GM19035 (cell line): ENCODE data around the gene CACNA1C.

Experiments
- ATAC-seq: cut with Tn5 transposase; IDR thresholded peaks from one replicate; pipeline ENCODE4 v1.9.1; 2021; ENCODE audit not compliant: unreplicated experiment

The CACNA1C gene

GRCh38 chr12:2405039-2405438 lies 352.3 kb downstream of the CACNA1C start:
- ATAC-seq, result no peak

GRCh38 chr12:2406903-2407302 lies 354.1 kb downstream of the CACNA1C start:
- ATAC-seq, result no peak

GRCh38 chr12:2408262-2408661 lies 355.5 kb downstream of the CACNA1C start:
- no peak for ATAC-seq

GRCh38 chr12:2409656-2410265 lies 357.0 kb downstream of the CACNA1C start:
- no peak for ATAC-seq

- no peak for ATAC-seq
These were observed 357.7 kb downstream of the CACNA1C start for GRCh38 chr12:2410496-2410895.

GRCh38 chr12:2411011-2411410 lies 358.2 kb downstream of the CACNA1C start:
- ATAC-seq, result no peak

- no peak for ATAC-seq
These were observed 359.0 kb downstream of the CACNA1C start for GRCh38 chr12:2411616-2412304.

GRCh38 chr12:2412305-2412643 lies 359.5 kb downstream of the CACNA1C start:
- no peak for ATAC-seq

GRCh38 chr12:2413301-2413700 lies 360.5 kb downstream of the CACNA1C start:
- ATAC-seq, result no peak

GRCh38 chr12:2413999-2414792 lies 361.4 kb downstream of the CACNA1C start:
- no peak for ATAC-seq

- ATAC-seq, result no peak
These were observed 362.2 kb downstream of the CACNA1C start for GRCh38 chr12:2414810-2415567.

- no peak for ATAC-seq
These were observed 362.8 kb downstream of the CACNA1C start for GRCh38 chr12:2415568-2415944.

GRCh38 chr12:2416158-2416557 lies 363.4 kb downstream of the CACNA1C start:
- ATAC-seq, result no peak

- ATAC-seq, result no peak
These were observed 364.8 kb downstream of the CACNA1C start for GRCh38 chr12:2417481-2418160.

GRCh38 chr12:2418579-2418978 lies 365.8 kb downstream of the CACNA1C start:
- ATAC-seq, result no peak

GRCh38 chr12:2422591-2422990 lies 369.8 kb downstream of the CACNA1C start:
- ATAC-seq, result no peak

GRCh38 chr12:2429032-2429431 lies 376.2 kb downstream of the CACNA1C start:
- ATAC-seq, result no peak

- ATAC-seq, result no peak
These were observed 379.0 kb downstream of the CACNA1C start for GRCh38 chr12:2431810-2432209.

- no peak for ATAC-seq
These were observed 380.1 kb downstream of the CACNA1C start for GRCh38 chr12:2432856-2433255.

- ATAC-seq, result no peak
These were observed 382.7 kb downstream of the CACNA1C start for GRCh38 chr12:2435511-2435910.
